K562 (cell line): ENCODE data around the gene ZNF865.
A peak's percentile ranks its signal among the peaks of the same experiment; 100 is the strongest.

ENCODE experiments used
- EP300 ChIP-seq: IDR thresholded peaks from 2 replicates; pipeline ENCODE4 v1.6.1; 2012; ENCODE audit warnings: low read length, improper control_type of control experiment
- JUN ChIP-seq, 2 experiments: sonication (generic) in 1 of 2; formaldehyde crosslinking in 1 of 2; IDR thresholded peaks; 2 replicates each; pipeline versions ENCODE4 v1.6.1 to v1.8.0; 2012 to 2022; ENCODE audit warnings: borderline replicate concordance in 2 of 2, mild to moderate bottlenecking in 2 of 2, improper control_type of control experiment in 1 of 2, low read depth in 1 of 2, low read length in 1 of 2, missing genetic modification reagents in 1 of 2
- JUND ChIP-seq, 2 experiments: IDR thresholded peaks; 2 replicates in 1 of 2; 3 replicates in 1 of 2; pipeline ENCODE4 v1.6.1; 2011; ENCODE audit warnings: borderline replicate concordance in 2 of 2, low read depth in 2 of 2, low read length in 2 of 2, improper control_type of control experiment in 1 of 2, missing biosample characterization in 1 of 2, missing genetic modification characterization in 1 of 2, missing genetic modification reagents in 1 of 2
- MXI1 ChIP-seq: IDR thresholded peaks from 2 replicates; pipeline ENCODE4 v1.6.1; 2011; ENCODE audit warnings: low read depth, mild to moderate bottlenecking, improper control_type of control experiment, low read length
- TBP ChIP-seq: optimal IDR thresholded peaks from 2 replicates; pipeline ENCODE3; 2011; ENCODE audit warnings: low read depth, low read length, improper control_type of control experiment
- ZNF644 ChIP-seq: fragments of 200-800 bp; sonication (Bioruptor generic); IDR thresholded peaks from 2 replicates; pipeline ENCODE4 v1.6.1; 2016; ENCODE audit warnings: low read depth, missing genetic modification characterization, missing compliant biosample characterization
- TF ChIP-seq, protein P1 (sequence below): sonication (generic); formaldehyde crosslinking; IDR thresholded peaks from 2 replicates; pipeline ENCODE4 v1.8.1; 2022; ENCODE audit warnings: missing genetic modification reagents
- TF ChIP-seq, protein P2 (sequence below), 3 experiments: IDR thresholded peaks in 2 of 3; conservative IDR thresholded peaks in 1 of 3; 2 replicates each; pipeline ENCODE4 v1.5.1; 2011 to 2012; ENCODE audit warnings: low read length in 3 of 3, mild to moderate bottlenecking in 3 of 3, control low read depth in 2 of 3, improper control_type of control experiment in 1 of 3, inconsistent platforms in 1 of 3, low read depth in 1 of 3, mixed read lengths in 1 of 3, moderate library complexity in 1 of 3; ENCODE audit not compliant: insufficient read depth in 2 of 3

DNA sequence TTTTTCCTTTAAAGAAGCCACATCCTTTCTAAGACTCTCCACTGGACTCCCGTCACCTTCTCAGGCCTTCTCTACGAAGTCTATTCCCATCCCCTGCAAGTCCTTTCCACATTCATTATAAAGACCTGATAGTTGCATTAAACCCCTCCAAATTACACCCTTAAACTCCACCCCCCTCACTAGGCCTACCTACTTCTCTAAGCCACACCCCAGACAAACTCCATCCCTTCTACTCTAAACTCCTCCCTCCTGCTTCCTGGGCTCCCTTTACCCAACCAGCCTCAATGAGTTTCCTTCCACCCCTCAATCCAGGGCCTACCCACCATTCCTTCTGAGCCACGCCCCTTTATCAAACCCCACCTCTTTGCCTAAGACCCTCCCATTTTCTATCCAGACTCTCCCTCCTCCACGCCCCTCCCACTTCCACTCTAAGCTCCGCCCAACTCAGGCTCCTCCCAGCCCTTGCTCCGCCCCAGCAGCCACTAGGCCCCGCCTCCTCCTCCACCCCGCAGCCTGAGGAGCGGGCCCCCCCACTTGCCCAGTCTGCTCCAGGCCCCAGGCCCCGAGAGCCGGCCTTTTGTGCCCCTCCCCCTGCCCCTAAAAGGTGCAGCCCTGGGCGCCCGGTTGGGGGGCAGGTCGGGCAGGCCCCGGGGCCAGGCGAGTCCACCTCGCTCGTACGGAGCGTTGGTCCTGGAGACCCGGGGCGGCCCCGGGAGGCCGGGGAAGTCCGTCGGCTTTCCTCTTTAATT is 6.6 kb upstream of the ZNF865 start:
- TF ChIP-seq MXI1 (no peak), EP300 (no peak), JUN (IDR thresholded peaks at IDR 0.05; ENCODE audit: borderline replicate concordance, low read depth, low read length) (no peak; the same call in 1 of the 2 replicates), JUN (CRISPR knock-in tag; IDR thresholded peaks at IDR 0.05; ENCODE audit: borderline replicate concordance) (no peak), ZNF644 (tag) (no peak), TBP (peak; percentile 61), JUND (IDR thresholded peaks at IDR 0.05; ENCODE audit: borderline replicate concordance, low read depth, low read length) (no peak), JUND (tag; IDR thresholded peaks at IDR 0.05; ENCODE audit: borderline replicate concordance, low read depth, low read length) (no peak; the same call in 2 of the 3 replicates)
- TF ChIP-seq, protein P1, sequence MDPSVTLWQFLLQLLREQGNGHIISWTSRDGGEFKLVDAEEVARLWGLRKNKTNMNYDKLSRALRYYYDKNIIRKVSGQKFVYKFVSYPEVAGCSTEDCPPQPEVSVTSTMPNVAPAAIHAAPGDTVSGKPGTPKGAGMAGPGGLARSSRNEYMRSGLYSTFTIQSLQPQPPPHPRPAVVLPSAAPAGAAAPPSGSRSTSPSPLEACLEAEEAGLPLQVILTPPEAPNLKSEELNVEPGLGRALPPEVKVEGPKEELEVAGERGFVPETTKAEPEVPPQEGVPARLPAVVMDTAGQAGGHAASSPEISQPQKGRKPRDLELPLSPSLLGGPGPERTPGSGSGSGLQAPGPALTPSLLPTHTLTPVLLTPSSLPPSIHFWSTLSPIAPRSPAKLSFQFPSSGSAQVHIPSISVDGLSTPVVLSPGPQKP, result no peak
- TF ChIP-seq, protein P2, sequence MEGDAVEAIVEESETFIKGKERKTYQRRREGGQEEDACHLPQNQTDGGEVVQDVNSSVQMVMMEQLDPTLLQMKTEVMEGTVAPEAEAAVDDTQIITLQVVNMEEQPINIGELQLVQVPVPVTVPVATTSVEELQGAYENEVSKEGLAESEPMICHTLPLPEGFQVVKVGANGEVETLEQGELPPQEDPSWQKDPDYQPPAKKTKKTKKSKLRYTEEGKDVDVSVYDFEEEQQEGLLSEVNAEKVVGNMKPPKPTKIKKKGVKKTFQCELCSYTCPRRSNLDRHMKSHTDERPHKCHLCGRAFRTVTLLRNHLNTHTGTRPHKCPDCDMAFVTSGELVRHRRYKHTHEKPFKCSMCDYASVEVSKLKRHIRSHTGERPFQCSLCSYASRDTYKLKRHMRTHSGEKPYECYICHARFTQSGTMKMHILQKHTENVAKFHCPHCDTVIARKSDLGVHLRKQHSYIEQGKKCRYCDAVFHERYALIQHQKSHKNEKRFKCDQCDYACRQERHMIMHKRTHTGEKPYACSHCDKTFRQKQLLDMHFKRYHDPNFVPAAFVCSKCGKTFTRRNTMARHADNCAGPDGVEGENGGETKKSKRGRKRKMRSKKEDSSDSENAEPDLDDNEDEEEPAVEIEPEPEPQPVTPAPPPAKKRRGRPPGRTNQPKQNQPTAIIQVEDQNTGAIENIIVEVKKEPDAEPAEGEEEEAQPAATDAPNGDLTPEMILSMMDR (IDR thresholded peaks at IDR 0.05 in 2 of 3, conservative IDR thresholded peaks at IDR 0.05 in 1 of 3; ENCODE audit: insufficient read depth in 2 of 3, low read depth in 1 of 3, low read length in 3 of 3), result no peak; a peak in 1 of 6 replicates
